Hepatocyte (in vitro differentiated cells): Measurements from ENCODE around the gene RASSF3.

ENCODE experiments used
- EZH2 ChIP-seq: fragments of 200-600 bp; sonication (generic); IDR thresholded peaks from 2 replicates; pipeline ENCODE4 v1.6.1; 2016; ENCODE audit warnings: antibody characterized with exemption, mild to moderate bottlenecking, borderline replicate concordance
- EZH2phosphoT487 ChIP-seq: fragments of 200-600 bp; sonication (generic); IDR thresholded peaks from one replicate; pipeline ENCODE4 v1.6.1; 2018; ENCODE audit warnings: antibody characterized with exemption, mild to moderate bottlenecking, low read depth, moderate library complexity; ENCODE audit not compliant: unreplicated experiment, severe bottlenecking
- TF ChIP-seq, protein P1 (sequence below): fragments of 200-600 bp; sonication (generic); IDR thresholded peaks from 2 replicates; pipeline ENCODE4 v1.5.1; 2016; ENCODE audit warnings: antibody characterized with exemption, mild to moderate bottlenecking; ENCODE audit not compliant: poor library complexity

DNA sequence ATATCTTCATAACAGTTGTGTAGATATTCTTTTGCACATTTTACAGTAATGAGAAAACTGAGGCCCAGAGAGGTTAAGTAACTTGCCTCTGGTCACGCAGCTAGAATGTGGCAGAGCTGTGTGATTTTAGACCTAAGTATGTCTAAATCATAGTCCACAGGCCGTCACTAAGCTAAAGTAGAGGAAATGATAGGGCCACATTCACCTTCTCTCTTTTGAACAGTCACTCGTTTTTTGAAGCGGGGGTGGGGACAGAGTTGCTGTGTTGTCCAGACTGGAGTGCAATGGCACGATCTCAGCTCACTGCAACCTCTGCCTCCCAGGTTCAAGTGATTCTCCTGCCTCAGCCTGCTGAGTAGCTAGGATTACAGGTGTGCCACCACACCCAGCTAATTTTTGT, 68.5 kb downstream of the RASSF3 start:
- TF ChIP-seq EZH2phosphoT487: no peak
- TF ChIP-seq, protein P1, sequence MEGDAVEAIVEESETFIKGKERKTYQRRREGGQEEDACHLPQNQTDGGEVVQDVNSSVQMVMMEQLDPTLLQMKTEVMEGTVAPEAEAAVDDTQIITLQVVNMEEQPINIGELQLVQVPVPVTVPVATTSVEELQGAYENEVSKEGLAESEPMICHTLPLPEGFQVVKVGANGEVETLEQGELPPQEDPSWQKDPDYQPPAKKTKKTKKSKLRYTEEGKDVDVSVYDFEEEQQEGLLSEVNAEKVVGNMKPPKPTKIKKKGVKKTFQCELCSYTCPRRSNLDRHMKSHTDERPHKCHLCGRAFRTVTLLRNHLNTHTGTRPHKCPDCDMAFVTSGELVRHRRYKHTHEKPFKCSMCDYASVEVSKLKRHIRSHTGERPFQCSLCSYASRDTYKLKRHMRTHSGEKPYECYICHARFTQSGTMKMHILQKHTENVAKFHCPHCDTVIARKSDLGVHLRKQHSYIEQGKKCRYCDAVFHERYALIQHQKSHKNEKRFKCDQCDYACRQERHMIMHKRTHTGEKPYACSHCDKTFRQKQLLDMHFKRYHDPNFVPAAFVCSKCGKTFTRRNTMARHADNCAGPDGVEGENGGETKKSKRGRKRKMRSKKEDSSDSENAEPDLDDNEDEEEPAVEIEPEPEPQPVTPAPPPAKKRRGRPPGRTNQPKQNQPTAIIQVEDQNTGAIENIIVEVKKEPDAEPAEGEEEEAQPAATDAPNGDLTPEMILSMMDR: no peak
- TF ChIP-seq EZH2: no peak
